Stimulated activated CD8-positive, alpha-beta memory T cell treated with anti-CD3 and anti-CD28 coated beads, Interleukin-15, amount 100 ng/mL, for 1 hour (primary cell): Measurements from ENCODE around the gene ZNF300.
"Not testable (repeated sequence)": the region's sequence is repeated elsewhere in the genome, so short reads cannot be mapped to it uniquely, and the experiment has no call there.

ENCODE experiments used
- DNase-seq: peaks from one replicate; pipeline ENCODE4 v3.0.0-alpha.2; 2020; ENCODE audit warnings: low read depth

ZNF300 gene

GRCh38 chr5:150845185-150845859 lies 59.5 kb downstream of the ZNF300 start:
- not testable (repeated sequence) for DNase-seq
